HT1080 (cell line): Measurements from ENCODE around the gene GIGYF2. TPM values are rescaled to one million over a fixed set of nuclear protein-coding genes. Genes with fewer than 3 reads are reported as not detected.
"Not testable (repeated sequence)": the region's sequence is repeated elsewhere in the genome, so short reads cannot be mapped to it uniquely, and the experiment has no call there.

Experiments
- DNase-seq: peaks from one replicate; pipeline ENCODE4 v3.0.0-alpha.2; 2015; ENCODE audit warnings: low read depth
- total RNA-seq: library from RNA; depleted of rRNA; stranded (reverse); fragments of >200 nt; shearing (Covaris generic); gene quantifications from 2 replicates; pipeline ENCODE4 v1.2.3, GENCODE V29; 2014

GIGYF2 gene
- total RNA-seq, 1 experiment from 2014 or later, result 49.2 TPM

DNA sequence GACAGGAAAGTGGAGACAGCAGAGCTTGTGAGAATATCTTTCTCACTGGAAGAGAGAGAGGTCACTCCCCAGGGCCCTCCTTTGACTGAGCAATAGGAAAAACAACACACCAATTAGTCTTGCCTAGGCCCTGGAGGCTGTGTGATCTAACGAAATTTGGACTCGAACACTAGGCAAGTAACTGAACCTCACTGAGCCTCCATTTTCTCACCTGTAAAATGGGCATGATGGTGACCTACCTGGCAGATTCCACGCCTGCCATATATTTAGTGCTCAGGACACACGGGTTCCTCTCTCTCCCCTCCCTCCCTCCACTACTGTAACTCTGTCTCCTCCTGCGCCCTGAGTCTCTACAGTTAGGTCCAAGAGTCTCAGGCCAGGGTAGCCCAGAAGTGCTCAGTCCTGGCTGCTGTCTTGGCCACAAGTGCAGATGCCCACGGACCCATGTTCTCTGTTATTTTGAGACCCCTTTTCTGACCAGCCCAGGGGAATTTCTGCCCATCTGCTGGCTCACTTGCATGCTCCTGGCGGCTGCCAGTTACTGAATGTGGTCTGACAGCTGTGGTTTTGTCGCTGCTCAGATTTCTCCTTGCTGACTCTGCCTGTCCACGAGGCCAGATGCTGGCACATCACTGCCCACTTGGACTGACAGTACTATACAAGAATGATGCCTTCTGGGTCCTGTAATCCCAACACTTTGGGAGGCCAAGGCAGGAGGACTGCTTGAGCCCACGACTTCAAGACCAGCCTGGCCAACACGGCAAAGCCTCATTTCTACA lies 9.6 kb upstream of the GIGYF2 start:
- DNase-seq, result peak; percentile 15

DNA sequence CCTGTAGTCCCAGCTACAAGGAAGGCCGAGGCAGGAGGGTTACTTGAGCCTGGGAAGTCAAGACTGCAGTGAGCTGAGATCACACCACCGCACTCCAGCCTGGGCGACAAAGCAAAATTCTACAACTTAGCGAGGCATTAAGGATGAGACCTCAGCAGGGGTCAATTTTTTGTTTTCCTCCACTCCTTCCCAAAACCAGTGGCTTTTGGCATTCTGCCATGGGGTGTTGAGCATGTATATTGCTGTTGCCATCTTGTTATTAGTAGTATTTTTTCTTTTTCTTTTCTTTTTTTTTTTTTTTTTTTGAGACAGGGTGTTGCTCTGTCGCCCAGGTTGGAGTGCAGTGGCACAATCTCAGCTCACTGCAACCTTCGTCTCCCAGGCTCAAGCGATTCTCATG lies 8.9 kb upstream of the GIGYF2 start:
- DNase-seq, result no peak

DNA sequence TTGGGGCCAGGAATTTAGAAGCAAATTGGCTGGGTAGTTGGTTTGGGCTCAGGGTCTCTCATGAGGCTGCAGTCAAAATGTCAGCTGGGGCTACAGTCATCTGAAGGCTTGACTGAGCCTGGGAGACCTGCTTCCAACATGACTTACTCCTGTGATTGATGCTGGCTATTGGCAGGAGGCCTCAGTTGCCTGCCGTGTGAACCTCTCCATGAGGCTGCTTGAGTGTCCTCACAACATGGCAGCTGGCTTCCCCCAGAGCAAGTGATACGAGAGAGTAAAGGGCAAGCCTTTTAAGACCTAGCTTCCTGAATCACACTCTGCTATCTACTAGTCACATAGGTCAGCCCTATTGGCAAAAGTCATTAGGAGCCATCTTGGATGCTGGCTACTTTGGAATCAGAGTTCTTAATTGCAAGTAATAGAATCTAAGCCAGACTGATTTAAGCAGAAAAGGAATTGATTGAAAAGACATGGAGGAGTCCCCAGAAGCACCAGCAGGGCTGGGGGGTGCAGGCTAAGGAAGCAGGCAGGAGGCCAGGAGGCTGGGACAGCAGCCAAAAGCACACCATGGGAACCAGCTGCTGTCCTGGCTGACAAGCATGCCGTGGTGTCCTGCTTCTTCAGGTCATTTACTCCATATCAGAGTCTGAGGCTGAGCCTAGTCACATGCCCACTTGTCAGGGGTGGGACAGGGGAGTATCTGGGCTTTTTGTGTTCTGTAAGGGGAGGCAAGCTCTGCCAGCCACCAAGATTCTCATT lies 7.8 kb upstream of the GIGYF2 start:
- peak; percentile 46 for DNase-seq

DNA sequence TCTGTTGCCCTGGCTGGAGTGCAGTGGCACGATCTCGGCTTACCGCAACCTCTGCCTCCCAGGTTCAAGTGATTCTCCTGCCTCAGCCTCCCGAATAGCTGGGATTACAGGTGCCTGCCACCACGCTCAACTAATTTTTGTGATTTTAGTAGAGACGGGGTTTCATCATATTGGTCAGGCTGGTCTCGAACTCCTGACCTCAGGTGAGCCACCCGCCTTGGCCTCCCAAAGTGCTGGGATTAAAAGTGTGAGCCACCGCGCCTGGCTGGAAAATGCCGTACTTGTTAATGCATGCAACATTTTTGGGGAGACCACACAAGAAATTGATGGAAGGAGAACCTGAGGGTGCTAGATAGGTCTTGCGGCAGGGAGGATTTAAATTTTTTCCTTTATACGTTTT lies 6.0 kb upstream of the GIGYF2 start:
- DNase-seq, result not testable (repeated sequence)

DNA sequence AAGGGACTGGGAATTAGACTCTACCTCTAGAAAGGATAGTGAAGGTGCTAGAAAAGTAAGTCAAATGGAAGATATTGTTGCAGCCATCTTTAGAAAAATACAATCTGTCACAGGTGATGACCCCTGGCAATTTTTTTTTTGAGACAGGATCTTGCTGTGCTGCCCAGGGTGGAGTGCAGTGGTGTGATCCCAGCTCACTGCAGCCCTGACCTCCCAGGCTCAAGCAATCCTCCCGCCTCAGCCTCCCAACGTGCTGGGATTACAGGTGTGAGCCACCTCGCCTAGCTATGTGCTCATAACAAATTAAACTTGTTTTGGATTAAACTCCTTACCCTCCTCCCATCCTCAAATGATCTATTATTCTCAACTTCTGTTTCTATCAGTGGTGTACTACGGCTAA lies 3.8 kb upstream of the GIGYF2 start:
- no peak for DNase-seq

DNA sequence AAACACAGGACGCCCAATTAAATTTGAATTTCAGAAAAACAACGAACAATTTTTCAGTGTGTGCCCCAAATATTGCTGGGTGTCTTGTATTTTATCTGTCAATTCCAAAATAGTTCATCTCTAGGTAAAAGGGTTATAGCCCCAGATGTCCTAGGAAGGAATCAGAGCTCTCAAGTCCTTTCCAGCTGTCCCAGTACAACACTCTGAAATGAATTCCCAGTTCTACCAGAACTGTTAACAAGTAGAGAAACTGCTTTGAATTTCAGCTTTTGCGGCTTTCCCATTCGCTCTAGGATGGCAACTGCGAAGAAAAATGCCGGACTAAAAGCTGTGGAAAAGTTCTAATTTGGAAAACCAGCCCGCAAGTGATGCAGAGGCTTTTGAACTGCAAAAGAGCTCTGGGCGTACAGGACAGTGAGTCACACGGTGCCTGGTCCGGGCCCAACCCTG lies 497 bp upstream of the GIGYF2 start:
- no peak for DNase-seq

DNA sequence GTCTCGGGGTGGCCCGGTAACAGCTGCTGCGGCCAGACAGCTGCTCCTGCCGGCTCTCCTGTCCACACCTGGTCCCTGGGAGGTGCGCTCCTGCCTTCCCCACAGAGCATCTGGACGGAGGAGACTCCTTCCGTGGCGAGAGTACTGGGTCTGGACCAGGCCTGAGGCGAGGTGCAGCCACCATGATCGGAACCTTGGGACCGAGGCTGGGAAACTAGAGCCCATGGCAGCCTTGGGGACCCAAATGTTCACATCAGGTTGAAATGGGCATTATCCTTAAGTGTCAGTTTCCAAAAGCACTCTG lies 628 bp downstream of the GIGYF2 start:
- no peak for DNase-seq

DNA sequence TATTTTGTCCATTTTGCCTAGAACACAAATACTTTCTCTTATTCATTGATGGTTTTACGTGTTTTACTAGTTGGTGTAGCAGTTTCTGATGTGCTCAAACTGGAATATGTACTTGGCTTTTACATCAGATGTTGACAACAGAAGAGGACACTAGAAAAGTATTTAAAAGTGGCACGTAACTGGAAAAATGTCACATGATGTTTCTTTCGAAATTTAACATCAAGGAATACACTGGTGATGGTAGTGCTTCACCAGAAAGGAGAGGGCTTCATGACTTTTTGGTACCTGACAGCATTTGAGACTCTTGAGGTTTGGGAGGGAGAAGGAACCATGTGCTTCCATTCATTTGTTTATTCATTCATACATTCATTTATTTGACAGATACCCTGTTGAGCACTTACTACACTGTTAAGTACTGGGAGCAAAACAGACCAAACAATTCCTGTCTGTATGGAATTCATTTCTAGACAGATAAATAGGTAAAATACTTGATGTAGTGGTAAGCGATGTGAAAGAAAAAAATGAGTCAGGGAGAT lies 1.5 kb downstream of the GIGYF2 start:
- no peak for DNase-seq

DNA sequence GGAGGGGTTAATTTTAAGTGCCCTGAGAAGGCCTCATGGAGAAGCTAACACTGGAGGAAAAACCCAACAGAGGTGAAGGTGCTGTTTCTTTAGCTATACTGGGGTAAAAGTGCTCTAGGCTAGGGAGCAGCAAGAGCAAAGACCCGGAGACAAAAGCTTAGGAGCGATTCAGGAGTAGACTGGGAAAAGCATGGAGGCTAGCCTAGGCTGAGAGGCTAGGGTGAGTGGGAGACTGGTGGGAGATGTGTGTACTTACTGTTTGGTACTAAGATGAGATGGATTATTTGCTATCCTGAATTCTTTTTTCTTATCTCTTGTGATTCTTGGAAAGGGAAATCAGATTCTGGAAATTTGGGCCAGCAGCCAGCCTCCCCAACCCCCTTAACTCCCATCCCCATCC lies 2.0 kb downstream of the GIGYF2 start:
- no peak for DNase-seq

DNA sequence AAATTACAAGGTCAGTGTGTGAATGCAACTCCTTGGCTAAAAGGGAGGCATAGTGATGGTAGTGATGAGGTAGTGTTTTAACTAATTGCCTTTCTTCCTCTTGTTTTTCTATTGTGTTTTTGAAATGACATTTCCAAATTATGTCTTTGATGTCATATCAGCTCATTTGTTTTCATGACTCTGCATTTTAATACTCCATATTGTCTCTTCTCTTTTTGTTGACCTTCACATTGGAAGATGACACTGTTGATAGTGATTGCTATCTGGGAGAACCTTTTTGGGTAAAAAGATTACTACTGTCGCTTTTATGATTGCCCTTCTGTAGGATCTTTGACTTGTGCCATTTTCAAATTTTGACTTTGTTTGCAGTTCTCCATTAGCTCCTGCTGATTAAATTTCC lies 3.0 kb downstream of the GIGYF2 start:
- no peak for DNase-seq

DNA sequence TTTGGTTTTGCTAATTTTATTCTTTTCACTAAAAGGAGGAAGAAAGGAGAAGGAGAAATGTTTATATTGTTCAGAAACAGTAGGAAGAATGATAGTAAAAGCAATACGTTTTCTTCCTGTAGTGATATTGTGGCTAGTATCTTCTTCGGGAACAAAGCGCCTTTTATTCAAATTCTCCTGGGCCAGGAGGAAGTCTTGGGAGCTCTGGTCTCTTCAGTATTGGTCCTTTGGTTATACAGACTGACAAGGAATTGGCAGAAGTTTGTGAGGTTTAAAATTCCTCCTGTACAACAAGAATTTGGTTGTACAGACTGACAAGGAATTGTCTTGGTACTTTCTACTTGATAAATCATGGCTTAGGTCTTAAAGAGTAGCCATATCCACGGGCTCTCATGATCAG lies 9.9 kb downstream of the GIGYF2 start:
- DNase-seq, result no peak

DNA sequence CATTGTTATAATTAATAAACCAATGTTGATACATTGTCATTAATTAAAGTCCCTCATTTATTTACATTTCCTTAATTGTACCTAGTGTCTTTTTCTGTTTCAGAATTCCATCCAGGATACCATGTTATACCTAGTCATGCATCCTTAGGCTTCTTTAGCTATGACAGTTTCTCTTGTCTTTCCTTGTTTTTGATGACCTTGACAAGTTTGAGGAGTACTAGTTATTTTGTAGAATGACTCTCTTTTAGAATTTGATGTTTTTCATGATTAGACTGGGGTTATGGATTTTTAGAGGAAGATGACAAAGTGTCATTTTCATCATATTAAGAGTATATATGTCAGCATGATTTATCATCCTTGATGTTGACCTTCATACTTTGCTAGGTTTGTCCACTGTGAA lies 16.4 kb downstream of the GIGYF2 start:
- DNase-seq, result no peak

DNA sequence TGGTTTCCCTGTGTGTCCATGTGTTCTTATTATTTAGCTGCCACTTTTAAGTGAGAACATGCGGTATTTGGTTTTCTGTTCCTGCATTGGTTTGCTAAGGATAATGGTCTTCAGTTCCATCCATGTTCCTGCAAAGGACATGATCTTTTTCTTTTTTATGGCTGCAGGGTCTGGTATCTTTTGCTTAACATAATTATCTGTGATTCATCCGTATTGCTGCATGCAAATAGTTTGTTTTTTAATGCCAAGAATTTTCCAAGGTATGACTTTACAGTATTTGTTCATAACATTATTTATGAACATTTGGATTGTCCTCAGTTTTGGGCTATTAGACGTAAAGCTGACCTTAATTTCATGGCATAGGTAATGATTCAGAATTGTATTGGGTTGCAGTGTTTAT lies 17.8 kb downstream of the GIGYF2 start:
- no peak for DNase-seq

DNA sequence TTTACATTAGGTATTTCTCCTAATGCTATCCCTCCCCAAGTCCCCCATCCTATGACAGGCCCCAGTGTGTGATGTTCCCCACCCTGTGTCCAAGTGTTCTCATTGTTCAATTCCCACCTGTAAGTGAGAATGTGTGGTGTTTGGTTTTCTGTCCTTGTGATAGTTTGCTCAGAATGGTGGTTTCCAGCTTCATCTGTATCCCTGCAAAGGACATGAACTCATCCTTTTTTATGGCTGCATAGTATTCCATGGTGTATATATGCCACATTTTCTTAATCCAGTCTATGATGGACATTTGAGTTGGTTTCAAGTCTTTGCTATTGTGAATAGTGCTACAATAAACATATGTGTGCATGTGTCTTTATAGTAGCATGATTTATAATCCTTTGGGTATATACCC lies 22.9 kb downstream of the GIGYF2 start:
- DNase-seq, result not testable (repeated sequence)

DNA sequence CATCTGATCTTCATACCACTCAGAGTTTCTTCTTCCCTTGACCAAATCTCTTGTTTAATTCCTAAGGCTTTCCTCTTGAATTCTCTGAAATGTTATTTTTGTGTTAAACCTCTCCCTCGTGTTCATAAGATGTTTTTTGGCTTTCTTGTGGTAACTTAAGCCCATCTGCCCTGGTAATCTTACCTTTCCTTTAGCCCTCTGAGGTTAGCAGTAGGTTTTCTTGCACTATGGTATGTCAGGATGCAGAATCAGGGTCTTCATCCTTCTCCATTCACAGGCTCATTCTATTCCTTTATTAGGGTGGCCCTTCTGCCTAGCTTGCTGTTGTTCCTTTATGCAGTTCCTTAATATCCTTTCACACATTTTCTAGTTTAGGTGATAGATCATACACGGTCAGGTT lies 24.1 kb downstream of the GIGYF2 start:
- no peak for DNase-seq

DNA sequence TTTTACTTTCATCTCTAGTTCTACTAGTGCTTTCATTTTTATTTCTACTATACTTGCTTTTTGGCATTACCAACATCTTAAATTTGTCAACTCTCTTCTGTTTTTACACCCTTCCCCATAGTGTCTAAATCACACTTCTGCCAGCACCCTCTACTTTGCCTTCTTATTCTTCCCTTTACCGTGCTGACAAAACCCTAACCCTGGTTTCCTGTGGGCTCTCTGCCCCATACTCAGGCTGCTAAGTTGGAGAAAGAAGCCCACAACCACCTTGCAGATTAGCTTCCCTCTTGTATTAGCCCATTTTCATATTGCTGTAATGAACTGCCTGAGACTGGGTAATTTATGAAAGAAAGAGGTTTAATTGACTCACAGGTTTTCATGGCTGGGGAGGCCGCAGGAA lies 24.8 kb downstream of the GIGYF2 start:
- DNase-seq, result no peak

DNA sequence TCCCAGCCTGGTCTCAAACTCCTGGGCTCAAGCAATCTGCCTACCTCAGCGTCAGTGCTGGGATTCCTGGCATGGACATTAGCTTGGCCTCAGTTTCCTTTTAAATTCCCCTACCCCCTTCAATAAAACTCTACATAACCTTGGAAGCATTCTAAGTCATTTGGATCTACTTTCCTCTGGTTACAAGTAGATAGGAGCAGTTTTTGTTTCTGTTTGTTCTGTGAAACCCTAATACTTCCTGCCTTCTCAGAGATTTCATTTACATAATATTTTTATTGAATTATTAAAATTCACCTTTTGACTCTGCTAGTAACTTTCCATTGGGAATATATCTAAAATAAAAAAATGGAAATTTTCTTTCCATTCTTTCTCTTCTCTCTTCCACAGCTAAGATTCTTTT lies 25.9 kb downstream of the GIGYF2 start:
- DNase-seq, result no peak

DNA sequence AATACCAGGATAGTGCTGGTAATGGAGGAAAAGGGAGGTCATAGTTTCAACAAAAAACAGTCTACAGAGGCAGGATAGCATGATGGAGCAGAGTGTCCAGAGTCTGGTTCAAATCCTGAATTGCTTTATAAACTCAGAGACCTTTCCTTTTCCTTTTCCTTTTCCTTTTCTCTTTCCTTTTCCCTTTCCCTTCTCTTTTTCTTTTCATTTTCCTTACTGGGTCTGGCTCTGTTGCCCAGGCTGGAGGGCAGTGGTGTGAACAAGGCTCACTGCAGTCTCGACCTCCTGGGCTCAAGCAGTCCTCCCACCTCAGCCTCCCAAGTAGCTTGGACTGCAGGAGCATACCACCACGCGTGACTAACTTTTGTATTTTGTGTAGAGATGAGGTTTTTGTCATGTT lies 31.7 kb downstream of the GIGYF2 start:
- DNase-seq, result no peak

DNA sequence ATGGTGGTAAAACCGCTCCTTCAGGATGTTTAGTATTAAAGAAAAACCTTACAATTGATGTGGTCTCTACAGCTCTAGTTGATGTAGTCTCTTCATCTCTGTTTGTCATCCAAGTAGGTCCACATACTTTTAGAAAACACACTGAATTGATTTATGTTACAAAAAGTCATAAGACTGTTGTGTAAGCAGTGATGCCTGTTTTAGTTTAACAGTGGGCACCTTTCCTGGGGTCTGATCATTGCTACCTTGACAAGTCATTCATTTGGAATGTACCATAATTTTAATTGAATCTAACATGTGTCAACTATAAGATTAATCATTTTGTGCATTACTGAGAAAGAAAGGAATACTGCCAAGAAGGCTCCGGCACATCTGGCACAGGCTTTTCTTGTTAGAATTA lies 34.3 kb downstream of the GIGYF2 start:
- no peak for DNase-seq

DNA sequence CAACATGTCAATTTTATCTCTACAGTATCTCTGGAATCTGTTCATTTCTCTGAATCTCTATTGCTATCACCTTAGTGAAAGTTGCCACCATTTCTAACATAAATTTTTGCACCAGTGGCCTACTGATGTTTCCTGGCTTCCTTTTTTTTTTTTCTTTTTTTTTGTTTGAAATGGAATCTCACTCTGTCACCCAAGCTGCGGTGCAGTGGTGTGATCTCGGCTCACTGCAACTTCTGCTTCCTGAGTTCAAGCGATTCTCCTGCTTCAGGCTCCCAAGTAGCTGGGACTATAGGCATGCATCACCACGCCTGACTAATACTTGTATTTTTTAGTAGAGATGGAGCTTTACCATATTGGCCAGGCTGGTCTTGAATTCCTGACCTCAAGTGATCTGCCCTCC lies 44.2 kb downstream of the GIGYF2 start:
- DNase-seq, result no peak

DNA sequence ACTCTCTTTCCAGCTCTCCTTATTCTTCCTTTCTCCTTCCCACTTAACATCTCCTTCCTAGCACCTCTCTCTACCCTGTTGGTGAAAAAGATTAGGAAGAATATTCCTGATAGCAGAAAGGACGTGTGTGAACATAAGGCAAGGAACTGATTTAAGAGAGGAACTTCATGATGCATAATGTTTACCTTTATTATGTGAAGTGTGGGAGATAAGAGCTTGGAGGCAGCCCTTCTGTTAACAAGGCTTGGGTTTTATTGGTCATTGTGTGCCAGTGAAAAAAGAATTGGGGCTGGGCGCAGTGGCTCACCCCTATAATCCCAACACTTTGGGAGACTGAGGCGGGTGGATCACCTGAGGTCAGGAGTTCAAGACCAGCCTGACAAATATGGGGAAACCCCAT lies 44.8 kb downstream of the GIGYF2 start:
- DNase-seq, result no peak

DNA sequence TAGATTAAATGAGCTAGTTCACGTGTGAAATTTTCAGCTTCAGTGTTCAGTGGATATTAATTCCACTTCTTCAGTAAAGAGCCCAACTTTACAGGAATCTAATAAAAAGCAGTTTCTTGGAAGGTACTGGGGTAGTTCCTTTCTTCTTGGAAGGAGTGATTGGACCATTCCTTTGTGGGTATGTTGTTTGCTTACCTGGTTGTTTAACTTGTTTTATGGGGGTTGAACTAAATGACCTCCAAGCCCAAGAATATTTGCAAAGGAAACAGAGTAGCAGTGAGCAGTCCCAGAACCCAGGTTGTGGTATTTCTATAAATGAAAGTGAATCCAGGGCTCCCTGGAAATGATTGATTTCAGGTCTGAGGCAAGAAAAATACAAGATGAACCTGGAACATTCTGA lies 47.8 kb downstream of the GIGYF2 start:
- DNase-seq, result no peak

DNA sequence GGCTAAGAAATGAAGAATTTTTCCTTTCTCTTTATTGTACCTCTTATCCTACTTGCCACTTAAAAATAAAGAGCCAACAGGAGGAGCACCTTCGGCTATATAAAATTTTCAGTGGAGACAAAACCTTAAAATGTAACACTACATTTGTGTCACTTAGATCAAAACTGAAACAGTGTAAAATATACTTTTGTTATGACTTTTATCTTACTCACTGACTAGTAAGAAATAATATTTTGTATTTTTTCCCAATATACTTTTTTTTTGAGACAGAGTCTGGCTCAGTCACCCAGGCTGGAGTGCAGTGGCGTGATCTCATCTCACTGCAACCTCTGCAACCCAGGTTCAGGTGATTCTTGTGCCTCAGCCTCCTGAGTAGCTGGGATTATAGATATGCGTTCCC lies 50.9 kb downstream of the GIGYF2 start:
- no peak for DNase-seq
